ENCODE measurements around the gene B4GALT2.

B4GALT2 gene

GRCh38 chr1:43978551-43979260, at the start of gene B4GALT2:
B4GALT2 (plus strand) TSS chr1:43979210; CDS start chr1:43981161, 1,951 bp downstream.
- DNase-seq, result peak; percentile 71

- no peak for DNase-seq
These were observed 48.7 kb upstream of the B4GALT2 start for GRCh38 chr1:43930168-43930948.

GRCh38 chr1:43930949-43931275, 48.1 kb upstream of the B4GALT2 start:
- DNase-seq, result no peak

GRCh38 chr1:43931711-43932660, 47.0 kb upstream of the B4GALT2 start:
- peak; percentile 5 for DNase-seq

GRCh38 chr1:43932786-43933385, 46.1 kb upstream of the B4GALT2 start:
- no peak for DNase-seq

- DNase-seq, result peak; percentile 64
These were observed 45.5 kb upstream of the B4GALT2 start, which contains the start of gene ARTN for GRCh38 chr1:43933386-43934100. ARTN (plus strand) TSS chr1:43933801; CDS start chr1:43935657, 1,856 bp downstream.

GRCh38 chr1:43934101-43934985, 44.7 kb upstream of the B4GALT2 start:
- DNase-seq, result peak; percentile 92

GRCh38 chr1:43934986-43935324, 44.1 kb upstream of the B4GALT2 start:
- no peak for DNase-seq

GRCh38 chr1:43935711-43936427, 43.1 kb upstream of the B4GALT2 start:
- DNase-seq, result peak; percentile 37

- DNase-seq, result peak; percentile 72
These were observed 42.4 kb upstream of the B4GALT2 start for GRCh38 chr1:43936431-43937151.

GRCh38 chr1:43937179-43937865, 41.7 kb upstream of the B4GALT2 start:
- no peak for DNase-seq

GRCh38 chr1:43938383-43938782, 40.6 kb upstream of the B4GALT2 start:
- DNase-seq, result no peak

- no peak for DNase-seq
These were observed 40.0 kb upstream of the B4GALT2 start for GRCh38 chr1:43938892-43939587.

- DNase-seq, result no peak
These were observed 36.6 kb upstream of the B4GALT2 start for GRCh38 chr1:43942411-43942810.

GRCh38 chr1:43944860-43945259, 34.1 kb upstream of the B4GALT2 start:
- DNase-seq, result no peak

- DNase-seq, result no peak
These were observed 33.3 kb upstream of the B4GALT2 start for GRCh38 chr1:43945674-43946235.

GRCh38 chr1:43946236-43947060, 32.6 kb upstream of the B4GALT2 start, which contains the start of gene IPO13:
IPO13 (plus strand) TSS chr1:43946950; CDS start chr1:43947601, 651 bp downstream.
- DNase-seq, result peak; percentile 100

All from retina (tissue), 1 donor.